Liver (tissue), 9 donors: ENCODE data around the gene EHMT1. TPM values are rescaled to one million over a fixed set of nuclear protein-coding genes. Genes with fewer than 3 reads are reported as not detected.
"Not testable (repeated sequence)": the region's sequence is repeated elsewhere in the genome, so short reads cannot be mapped to it uniquely, and the experiment has no call there.

Source experiments
- DNase-seq: peaks from one replicate; pipeline ENCODE4 v3.0.0-alpha.2; 2017; ENCODE audit warnings: low spot score
- H3K27ac ChIP-seq, 2 donors: one replicate each; pipeline ENCODE4 v1.7.0; 2013; ENCODE audit warnings: inconsistent platforms in 2 of 2, low read length in 2 of 2, control low read depth in 1 of 2, low read depth in 1 of 2, mild to moderate bottlenecking in 1 of 2
- H3K27me3 ChIP-seq, 4 donors: one replicate each; pipeline versions ENCODE4 v1.6.1 to v1.7.0; 2013; ENCODE audit warnings: low read length in 3 of 4, inconsistent platforms in 1 of 4, mild to moderate bottlenecking in 1 of 4, moderate library complexity in 1 of 4; ENCODE audit not compliant: control insufficient read depth in 4 of 4, insufficient read depth in 4 of 4
- H3K36me3 ChIP-seq, 4 donors: one replicate each; pipeline versions ENCODE4 v1.6.1 to v1.7.0; 2013; ENCODE audit warnings: low read length in 3 of 4, mild to moderate bottlenecking in 3 of 4, low read depth in 1 of 4, moderate library complexity in 1 of 4; ENCODE audit not compliant: control insufficient read depth in 4 of 4, insufficient read depth in 3 of 4
- H3K4me1 ChIP-seq, 4 donors: one replicate each; pipeline versions ENCODE4 v1.6.1 to v1.7.0; 2013; ENCODE audit warnings: low read length in 3 of 4, mild to moderate bottlenecking in 3 of 4, moderate library complexity in 1 of 4; ENCODE audit not compliant: control insufficient read depth in 4 of 4, insufficient read depth in 4 of 4
- H3K4me3 ChIP-seq, 3 donors: one replicate each; pipeline versions ENCODE4 v1.6.1 to v1.7.0; 2013; ENCODE audit warnings: low read length in 3 of 3, control low read depth in 1 of 3, low read depth in 1 of 3, mild to moderate bottlenecking in 1 of 3
- H3K9ac ChIP-seq, 2 donors: one replicate each; pipeline ENCODE4 v1.7.0; 2013; ENCODE audit warnings: low read length in 2 of 2, mild to moderate bottlenecking in 2 of 2, moderate library complexity in 2 of 2, control low read depth in 1 of 2, low read depth in 1 of 2
- H3K9me3 ChIP-seq, 4 donors: one replicate each; pipeline versions ENCODE4 v1.6.1 to v1.7.0; 2013; ENCODE audit warnings: low read length in 3 of 4; ENCODE audit not compliant: control insufficient read depth in 4 of 4
- FOXA2 ChIP-seq: IDR thresholded peaks from 2 replicates; pipeline ENCODE4 v1.6.1; 2016; ENCODE audit warnings: antibody characterized with exemption
- GABPA ChIP-seq, 2 donors: IDR thresholded peaks in 1 of 2; conservative IDR thresholded peaks in 1 of 2; 2 replicates each; pipeline ENCODE4 v1.6.1; 2016; ENCODE audit warnings: antibody characterized with exemption in 2 of 2, mild to moderate bottlenecking in 1 of 2, moderate library complexity in 1 of 2
- HNF4A ChIP-seq, 2 donors: conservative IDR thresholded peaks; 2 replicates each; pipeline ENCODE4 v1.6.1; 2016; ENCODE audit warnings: antibody characterized with exemption in 2 of 2, mild to moderate bottlenecking in 2 of 2
- HNF4G ChIP-seq: IDR thresholded peaks from 2 replicates; pipeline ENCODE4 v1.6.1; 2016; ENCODE audit warnings: antibody characterized with exemption
- JUND ChIP-seq, 2 donors: IDR thresholded peaks; 2 replicates each; pipeline ENCODE4 v1.6.1; 2016; ENCODE audit warnings: antibody characterized with exemption in 2 of 2
- NR2F2 ChIP-seq: IDR thresholded peaks from 2 replicates; pipeline ENCODE4 v1.6.1; 2016; ENCODE audit warnings: antibody characterized with exemption
- RAD21 ChIP-seq, 2 donors: IDR thresholded peaks; 2 replicates each; pipeline ENCODE4 v1.6.1; 2016; ENCODE audit warnings: antibody characterized with exemption in 2 of 2, mild to moderate bottlenecking in 2 of 2
- SP1 ChIP-seq: IDR thresholded peaks from 2 replicates; pipeline ENCODE4 v1.6.1; 2018; ENCODE audit warnings: antibody characterized with exemption, mild to moderate bottlenecking
- TAF1 ChIP-seq: conservative IDR thresholded peaks from 2 replicates; pipeline ENCODE4 v1.6.1; 2016; ENCODE audit warnings: antibody characterized with exemption, mild to moderate bottlenecking
- WGBS: extraction: QIAGEN DNeasy Blood & Tissue Kit; methylation state at CpG from one replicate; pipeline ENCODE4 v1.1.7; 2013; 5-methylcytosine and 5-hydroxymethylcytosine counted together
- polyA plus RNA-seq, 2 donors: library from polyadenylated mRNA; stranded (reverse) in 1 of 2; unstranded in 1 of 2; fragments of 200-250 nt in 1 of 2; fragments of >200 nt in 1 of 2; fragmentation: Nextera tagmentation in 1 of 2; extraction: Ambion mirVana in 1 of 2; gene quantifications; one replicate each; pipeline versions ENCODE4 v1.2.1 to v1.2.3, GENCODE V29; 2013 to 2015
- total RNA-seq, 2 donors: library from RNA; depleted of rRNA; stranded (reverse); fragments of >200 nt; gene quantifications; one replicate each; pipeline ENCODE4 v1.2.3, GENCODE V29; 2014
- TF ChIP-seq, protein P1 (sequence below): IDR thresholded peaks from 2 replicates; pipeline ENCODE4 v1.6.1; 2016; ENCODE audit warnings: antibody characterized with exemption
- TF ChIP-seq, protein P2 (sequence below): IDR thresholded peaks from 2 replicates; pipeline ENCODE4 v1.6.1; 2016; ENCODE audit warnings: antibody characterized with exemption
- TF ChIP-seq, protein P3 (sequence below): fragments of 150-350 bp; IDR thresholded peaks from 2 replicates; pipeline ENCODE4 v1.5.1; 2017; ENCODE audit warnings: improper control_type of control experiment, low read depth, low read length; ENCODE audit not compliant: missing input control
- TF ChIP-seq, protein P4 (sequence below): IDR thresholded peaks from 2 replicates; pipeline ENCODE4 v1.6.1; 2016; ENCODE audit warnings: antibody characterized with exemption
- TF ChIP-seq, protein P5 (sequence below): IDR thresholded peaks from 2 replicates; pipeline ENCODE4 v1.6.1; 2016; ENCODE audit warnings: antibody characterized with exemption, mild to moderate bottlenecking
- donor health status: healthy.
- donor health status: healthy.
- donor health status: healthy.
- donor health status: healthy.
- donor health status: healthy.

Gene EHMT1
- total and polyA plus RNA-seq, 4 donors: 16.1 to 48.2 (median 27.3) TPM

DNA sequence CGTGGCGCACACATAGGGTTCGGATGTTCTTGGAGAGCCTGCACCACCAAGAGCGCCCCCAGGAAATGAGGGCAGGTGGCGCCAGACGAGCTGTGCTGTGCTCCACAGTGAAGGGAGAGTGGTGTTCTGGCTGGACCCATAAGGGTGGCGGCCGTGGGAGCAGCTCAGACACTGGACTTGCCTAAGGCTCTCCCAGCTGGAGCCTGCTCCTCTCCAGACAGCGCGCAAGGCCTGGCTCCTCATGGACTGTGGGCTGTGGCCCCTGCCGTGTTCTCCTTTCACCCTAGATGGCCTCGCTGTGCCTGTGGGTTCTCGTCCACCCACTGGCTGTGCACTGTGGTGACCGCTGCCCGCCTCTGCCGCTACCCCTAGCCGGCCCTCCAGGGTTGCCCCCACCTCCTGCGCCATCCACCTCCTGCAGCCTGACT lies 92.9 kb downstream of the EHMT1 start:
- 94% methylated on average over 18 of the region's 18 CpGs for WGBS
- H3K4me3 ChIP-seq: no peak overlapping the region
- TF ChIP-seq, protein P1, sequence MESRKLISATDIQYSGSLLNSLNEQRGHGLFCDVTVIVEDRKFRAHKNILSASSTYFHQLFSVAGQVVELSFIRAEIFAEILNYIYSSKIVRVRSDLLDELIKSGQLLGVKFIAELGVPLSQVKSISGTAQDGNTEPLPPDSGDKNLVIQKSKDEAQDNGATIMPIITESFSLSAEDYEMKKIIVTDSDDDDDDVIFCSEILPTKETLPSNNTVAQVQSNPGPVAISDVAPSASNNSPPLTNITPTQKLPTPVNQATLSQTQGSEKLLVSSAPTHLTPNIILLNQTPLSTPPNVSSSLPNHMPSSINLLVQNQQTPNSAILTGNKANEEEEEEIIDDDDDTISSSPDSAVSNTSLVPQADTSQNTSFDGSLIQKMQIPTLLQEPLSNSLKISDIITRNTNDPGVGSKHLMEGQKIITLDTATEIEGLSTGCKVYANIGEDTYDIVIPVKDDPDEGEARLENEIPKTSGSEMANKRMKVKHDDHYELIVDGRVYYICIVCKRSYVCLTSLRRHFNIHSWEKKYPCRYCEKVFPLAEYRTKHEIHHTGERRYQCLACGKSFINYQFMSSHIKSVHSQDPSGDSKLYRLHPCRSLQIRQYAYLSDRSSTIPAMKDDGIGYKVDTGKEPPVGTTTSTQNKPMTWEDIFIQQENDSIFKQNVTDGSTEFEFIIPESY: no peak
- TF ChIP-seq SP1 (no peak), JUND (IDR thresholded peaks at IDR 0.05) (no peak), NR2F2 (no peak), TAF1 (no peak), FOXA2 (no peak)
- no peak overlapping the region for H3K9ac ChIP-seq
- H3K36me3 ChIP-seq: peaks cover 2 to 10% (median 5%) of the 10 kb centered on the region in 4 donors
- no peaks in the 10 kb centered on the region for H3K4me1 ChIP-seq
- no peaks in the 10 kb centered on the region for H3K9me3 ChIP-seq
- H3K27ac ChIP-seq: no peak overlapping the region
- DNase-seq: no peak
- no peaks in the 10 kb centered on the region for H3K27me3 ChIP-seq

DNA sequence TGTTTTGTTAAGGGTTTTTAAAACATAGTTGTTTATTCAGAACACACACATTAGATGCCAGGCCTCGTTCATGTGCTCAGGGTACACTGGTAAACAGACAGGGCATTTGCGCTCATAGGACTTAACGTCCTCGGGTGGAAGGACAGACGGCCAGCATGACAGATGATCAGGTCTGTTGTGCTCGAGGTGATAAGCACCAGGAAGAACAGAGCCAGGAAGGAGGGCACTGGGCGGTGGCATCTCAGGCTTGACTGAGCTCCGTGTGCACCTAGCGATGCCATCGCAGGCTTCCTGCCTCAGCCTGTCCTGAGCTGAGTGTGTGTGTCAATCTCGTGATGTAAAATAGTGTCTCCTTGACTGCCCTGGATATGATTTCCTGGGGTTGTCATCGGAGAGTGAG lies 96.5 kb downstream of the EHMT1 start:
- no peaks in the 10 kb centered on the region for H3K27me3 ChIP-seq
- 73% methylated on average over 12 of the region's 12 CpGs for WGBS
- H3K9ac ChIP-seq: no peak overlapping the region
- peak in 1 of 2 donors; percentile 6 for TF ChIP-seq HNF4A (conservative IDR thresholded peaks at IDR 0.05)
- TF ChIP-seq, protein P2, sequence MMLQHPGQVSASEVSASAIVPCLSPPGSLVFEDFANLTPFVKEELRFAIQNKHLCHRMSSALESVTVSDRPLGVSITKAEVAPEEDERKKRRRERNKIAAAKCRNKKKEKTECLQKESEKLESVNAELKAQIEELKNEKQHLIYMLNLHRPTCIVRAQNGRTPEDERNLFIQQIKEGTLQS: no peak
- H3K4me1 ChIP-seq: no peaks in the 10 kb centered on the region
- no peaks in the 10 kb centered on the region for H3K9me3 ChIP-seq
- H3K4me3 ChIP-seq: no peak overlapping the region
- no peak overlapping the region for H3K27ac ChIP-seq
- DNase-seq: no peak
- peaks cover 2 to 39% (median 20%) of the 10 kb centered on the region in 4 donors for H3K36me3 ChIP-seq

DNA sequence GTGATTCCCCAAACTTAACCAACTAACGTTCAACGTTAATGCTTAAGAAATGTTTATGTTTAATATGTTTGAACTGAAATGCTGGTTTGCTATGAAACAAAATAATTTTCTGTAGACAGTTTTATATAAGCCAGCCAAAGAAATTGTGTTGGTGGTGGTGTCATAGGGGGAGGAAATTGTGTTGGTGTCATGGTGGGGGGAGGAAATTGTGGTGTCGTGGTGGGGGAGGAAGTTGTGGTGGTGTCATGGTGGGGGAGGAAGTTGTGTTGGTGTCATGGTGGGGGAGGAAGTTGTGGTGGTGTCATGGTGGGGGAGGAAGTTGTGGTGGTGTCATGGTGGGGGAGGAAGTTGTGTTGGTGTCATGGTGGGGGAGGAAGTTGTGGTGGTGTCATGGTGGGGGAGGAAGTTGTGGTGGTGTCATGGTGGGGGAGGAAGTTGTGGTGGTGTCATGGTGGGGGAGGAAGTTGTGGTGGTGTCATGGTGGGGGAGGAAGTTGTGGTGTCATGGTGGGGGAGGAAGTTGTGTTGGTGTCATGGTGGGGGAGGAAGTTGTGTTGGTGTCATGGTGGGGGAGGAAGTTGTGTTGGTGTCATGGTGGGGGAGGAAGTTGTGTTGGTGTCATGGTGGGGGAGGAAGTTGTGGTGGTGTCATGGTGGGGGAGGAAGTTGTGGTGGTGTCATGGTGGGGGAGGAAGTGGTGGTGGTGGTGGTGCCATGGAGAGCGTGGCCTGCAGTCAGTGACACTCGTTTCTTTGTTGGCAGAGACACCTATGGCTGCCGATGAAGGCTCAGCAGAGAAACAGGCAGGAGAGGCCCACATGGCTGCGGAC lies 97.3 kb downstream of the EHMT1 start:
- H3K27me3 ChIP-seq, H3K27ac ChIP-seq, H3K9ac ChIP-seq, H3K9me3 ChIP-seq, DNase-seq, H3K4me3 ChIP-seq, H3K4me1 ChIP-seq: not testable (repeated sequence)
- H3K36me3 ChIP-seq: peaks cover 5 to 39% (median 19%) of the 10 kb centered on the region in 4 donors
- WGBS: 92% methylated on average over 7 of the region's 7 CpGs

DNA sequence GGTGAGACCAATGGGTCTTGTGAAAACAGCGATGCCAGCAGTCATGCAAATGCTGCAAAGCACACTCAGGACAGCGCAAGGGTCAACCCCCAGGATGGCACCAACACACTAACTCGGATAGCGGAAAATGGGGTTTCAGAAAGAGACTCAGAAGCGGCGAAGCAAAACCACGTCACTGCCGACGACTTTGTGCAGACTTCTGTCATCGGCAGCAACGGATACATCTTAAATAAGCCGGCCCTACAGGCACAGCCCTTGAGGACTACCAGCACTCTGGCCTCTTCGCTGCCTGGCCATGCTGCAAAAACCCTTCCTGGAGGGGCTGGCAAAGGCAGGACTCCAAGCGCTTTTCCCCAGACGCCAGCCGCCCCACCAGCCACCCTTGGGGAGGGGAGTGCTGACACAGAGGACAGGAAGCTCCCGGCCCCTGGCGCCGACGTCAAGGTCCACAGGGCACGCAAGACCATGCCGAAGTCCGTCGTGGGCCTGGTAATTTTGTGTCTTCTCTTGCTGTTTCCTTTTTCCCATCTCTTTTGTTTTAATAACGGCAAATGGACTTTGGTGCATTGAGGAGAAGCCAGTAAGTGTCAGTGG lies 98.0 kb downstream of the EHMT1 start:
- Histone ChIP-seq H3K36me3 (peaks cover 5 to 33% (median 18%) of the 10 kb centered on the region in 4 donors), H3K4me3 (no peak overlapping the region), H3K4me1 (no peaks in the 10 kb centered on the region), H3K9ac (no peak overlapping the region), H3K27ac (no peak overlapping the region), H3K27me3 (no peaks in the 10 kb centered on the region), H3K9me3 (no peaks in the 10 kb centered on the region)
- no peak for DNase-seq
- 98% methylated on average over 25 of the region's 25 CpGs for WGBS
- TF ChIP-seq HNF4G: no peak
- TF ChIP-seq GABPA (IDR thresholded peaks at IDR 0.05 in 1 of 2, conservative IDR thresholded peaks at IDR 0.05 in 1 of 2): no peak
- TF ChIP-seq, protein P3, sequence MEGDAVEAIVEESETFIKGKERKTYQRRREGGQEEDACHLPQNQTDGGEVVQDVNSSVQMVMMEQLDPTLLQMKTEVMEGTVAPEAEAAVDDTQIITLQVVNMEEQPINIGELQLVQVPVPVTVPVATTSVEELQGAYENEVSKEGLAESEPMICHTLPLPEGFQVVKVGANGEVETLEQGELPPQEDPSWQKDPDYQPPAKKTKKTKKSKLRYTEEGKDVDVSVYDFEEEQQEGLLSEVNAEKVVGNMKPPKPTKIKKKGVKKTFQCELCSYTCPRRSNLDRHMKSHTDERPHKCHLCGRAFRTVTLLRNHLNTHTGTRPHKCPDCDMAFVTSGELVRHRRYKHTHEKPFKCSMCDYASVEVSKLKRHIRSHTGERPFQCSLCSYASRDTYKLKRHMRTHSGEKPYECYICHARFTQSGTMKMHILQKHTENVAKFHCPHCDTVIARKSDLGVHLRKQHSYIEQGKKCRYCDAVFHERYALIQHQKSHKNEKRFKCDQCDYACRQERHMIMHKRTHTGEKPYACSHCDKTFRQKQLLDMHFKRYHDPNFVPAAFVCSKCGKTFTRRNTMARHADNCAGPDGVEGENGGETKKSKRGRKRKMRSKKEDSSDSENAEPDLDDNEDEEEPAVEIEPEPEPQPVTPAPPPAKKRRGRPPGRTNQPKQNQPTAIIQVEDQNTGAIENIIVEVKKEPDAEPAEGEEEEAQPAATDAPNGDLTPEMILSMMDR: no peak
- no peak for TF ChIP-seq RAD21 (IDR thresholded peaks at IDR 0.05)
- TF ChIP-seq, protein P2: no peak
- TF ChIP-seq, protein P4, sequence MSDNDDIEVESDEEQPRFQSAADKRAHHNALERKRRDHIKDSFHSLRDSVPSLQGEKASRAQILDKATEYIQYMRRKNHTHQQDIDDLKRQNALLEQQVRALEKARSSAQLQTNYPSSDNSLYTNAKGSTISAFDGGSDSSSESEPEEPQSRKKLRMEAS: no peak
- TF ChIP-seq, protein P5, sequence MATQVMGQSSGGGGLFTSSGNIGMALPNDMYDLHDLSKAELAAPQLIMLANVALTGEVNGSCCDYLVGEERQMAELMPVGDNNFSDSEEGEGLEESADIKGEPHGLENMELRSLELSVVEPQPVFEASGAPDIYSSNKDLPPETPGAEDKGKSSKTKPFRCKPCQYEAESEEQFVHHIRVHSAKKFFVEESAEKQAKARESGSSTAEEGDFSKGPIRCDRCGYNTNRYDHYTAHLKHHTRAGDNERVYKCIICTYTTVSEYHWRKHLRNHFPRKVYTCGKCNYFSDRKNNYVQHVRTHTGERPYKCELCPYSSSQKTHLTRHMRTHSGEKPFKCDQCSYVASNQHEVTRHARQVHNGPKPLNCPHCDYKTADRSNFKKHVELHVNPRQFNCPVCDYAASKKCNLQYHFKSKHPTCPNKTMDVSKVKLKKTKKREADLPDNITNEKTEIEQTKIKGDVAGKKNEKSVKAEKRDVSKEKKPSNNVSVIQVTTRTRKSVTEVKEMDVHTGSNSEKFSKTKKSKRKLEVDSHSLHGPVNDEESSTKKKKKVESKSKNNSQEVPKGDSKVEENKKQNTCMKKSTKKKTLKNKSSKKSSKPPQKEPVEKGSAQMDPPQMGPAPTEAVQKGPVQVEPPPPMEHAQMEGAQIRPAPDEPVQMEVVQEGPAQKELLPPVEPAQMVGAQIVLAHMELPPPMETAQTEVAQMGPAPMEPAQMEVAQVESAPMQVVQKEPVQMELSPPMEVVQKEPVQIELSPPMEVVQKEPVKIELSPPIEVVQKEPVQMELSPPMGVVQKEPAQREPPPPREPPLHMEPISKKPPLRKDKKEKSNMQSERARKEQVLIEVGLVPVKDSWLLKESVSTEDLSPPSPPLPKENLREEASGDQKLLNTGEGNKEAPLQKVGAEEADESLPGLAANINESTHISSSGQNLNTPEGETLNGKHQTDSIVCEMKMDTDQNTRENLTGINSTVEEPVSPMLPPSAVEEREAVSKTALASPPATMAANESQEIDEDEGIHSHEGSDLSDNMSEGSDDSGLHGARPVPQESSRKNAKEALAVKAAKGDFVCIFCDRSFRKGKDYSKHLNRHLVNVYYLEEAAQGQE: no peak
